GM12878 (cell line): ENCODE measurements around the gene CD55. TPM values are rescaled to one million over a fixed set of nuclear protein-coding genes. Genes with fewer than 3 reads are reported as not detected.
A peak's percentile ranks its signal among the peaks of the same experiment; 100 is the strongest.

ENCODE experiments used
- ATF3 ChIP-seq: IDR thresholded peaks from 2 replicates; pipeline ENCODE4 v1.6.1; 2011; ENCODE audit warnings: low read depth, mild to moderate bottlenecking, low read length, moderate library complexity, borderline replicate concordance; ENCODE audit errors: extremely low read depth
- BCL3 ChIP-seq: IDR thresholded peaks from 2 replicates; pipeline ENCODE4 v1.6.1; 2011; ENCODE audit warnings: borderline replicate concordance, low read depth, mild to moderate bottlenecking, moderate library complexity, low read length; ENCODE audit not compliant: insufficient read depth, poor library complexity, severe bottlenecking
- E4F1 ChIP-seq: fragments of 450-650 bp; IDR thresholded peaks from 2 replicates; pipeline ENCODE4 v1.6.1; 2018; ENCODE audit warnings: borderline replicate concordance, mild to moderate bottlenecking; ENCODE audit not compliant: partially characterized antibody
- IKZF1 ChIP-seq: fragments of 450-650 bp; conservative IDR thresholded peaks from 2 replicates; pipeline ENCODE4 v1.6.1; 2017; ENCODE audit warnings: antibody characterized with exemption, mild to moderate bottlenecking
- IKZF2 ChIP-seq, 2 experiments: fragments of 450-650 bp; IDR thresholded peaks; 2 replicates each; pipeline ENCODE4 v1.6.1; 2017; ENCODE audit warnings: mild to moderate bottlenecking in 2 of 2, moderate library complexity in 2 of 2
- MEF2B ChIP-seq: fragments of 450-650 bp; IDR thresholded peaks from 2 replicates; pipeline ENCODE4 v1.6.1; 2018; ENCODE audit warnings: mild to moderate bottlenecking, moderate library complexity; ENCODE audit not compliant: partially characterized antibody, poor library complexity, severe bottlenecking
- NFYB ChIP-seq: IDR thresholded peaks from 2 replicates; pipeline ENCODE4 v1.6.1; 2011; ENCODE audit warnings: low read depth, mild to moderate bottlenecking, low read length, improper control_type of control experiment, moderate library complexity; ENCODE audit not compliant: insufficient read depth
- NR2C2 ChIP-seq: IDR thresholded peaks from 2 replicates; pipeline ENCODE4 v1.6.1; 2011; ENCODE audit warnings: borderline replicate concordance, low read depth; ENCODE audit not compliant: control insufficient read depth, insufficient read length
- RB1 ChIP-seq: fragments of 450-650 bp; formaldehyde crosslinking; IDR thresholded peaks from 2 replicates; pipeline ENCODE4 v1.6.1; 2017; ENCODE audit warnings: mild to moderate bottlenecking, borderline replicate concordance
- TCF3 ChIP-seq: IDR thresholded peaks from 2 replicates; pipeline ENCODE4 v1.6.1; 2012; ENCODE audit warnings: low read depth, mild to moderate bottlenecking, low read length, borderline replicate concordance; ENCODE audit not compliant: insufficient read depth
- WRNIP1 ChIP-seq: IDR thresholded peaks from 2 replicates; pipeline ENCODE4 v1.6.1; 2011; ENCODE audit warnings: low read depth, low read length, improper control_type of control experiment, borderline replicate concordance
- ZNF687 ChIP-seq: fragments of 450-650 bp; IDR thresholded peaks from 2 replicates; pipeline ENCODE4 v1.6.1; 2017; ENCODE audit warnings: mild to moderate bottlenecking, moderate library complexity
- polyA plus RNA-seq, 11 experiments: library from polyadenylated mRNA; depleted of rRNA in 4 of 11; unstranded in 6 of 11; stranded (reverse) in 5 of 11; fragments of >200 nt; fragmentation: Nextera tagmentation in 4 of 11; fragmentation: Illumina TruSeq in 1 of 11; extraction: Ambion mirVana in 4 of 11; extraction: Trizol in 1 of 11; gene quantifications; 1 replicate in 1 of 11; 2 replicates in 10 of 11; pipeline versions ENCODE4 v1.2.1 to v1.2.3, GENCODE V29; 2011 to 2016; ENCODE audit warnings: inconsistent platforms in 2 of 11, missing spikeins in 2 of 11, low read depth in 1 of 11
- total RNA-seq, 4 experiments: library from RNA; depleted of rRNA in 3 of 4; stranded (reverse); fragments of >200 nt in 3 of 4; fragmentation: Illumina TruSeq in 1 of 4; extraction: Trizol in 1 of 4; gene quantifications; 2 replicates each; pipeline versions ENCODE4 v1.2.1 to v1.2.3, GENCODE V29; 2013 to 2021
- TF ChIP-seq, protein P1 (sequence below): fragments of 450-650 bp; IDR thresholded peaks from 2 replicates; pipeline ENCODE4 v1.6.1; 2016; ENCODE audit warnings: mild to moderate bottlenecking, moderate library complexity, borderline replicate concordance

CD55 gene
- total and polyA plus RNA-seq, 10 of the 15 experiments (the other 5 are each of a cell fraction or from before 2014, with no cell fraction given): 5.2 to 46.5 (median 15.1) TPM

GRCh38 chr1:207321079-207321789 lies at the start of gene CD55 (continued):
- TF ChIP-seq IKZF1 (peak; percentile 73), ATF3 (no peak), E4F1 (no peak), IKZF2 (IDR thresholded peaks at IDR 0.05) (peak; percentile 50 to 65; a peak in 2 of 4 replicates), TCF3 (peak; percentile 55; the same call in 1 of the 2 replicates), NFYB (peak; percentile 30; the same call in 1 of the 2 replicates), WRNIP1 (no peak), NR2C2 (no peak), ZNF687 (peak; percentile 79), BCL3 (peak; percentile 36), RB1 (no peak; the same call in 1 of the 2 replicates), MEF2B (peak; percentile 82)
- TF ChIP-seq, protein P1, sequence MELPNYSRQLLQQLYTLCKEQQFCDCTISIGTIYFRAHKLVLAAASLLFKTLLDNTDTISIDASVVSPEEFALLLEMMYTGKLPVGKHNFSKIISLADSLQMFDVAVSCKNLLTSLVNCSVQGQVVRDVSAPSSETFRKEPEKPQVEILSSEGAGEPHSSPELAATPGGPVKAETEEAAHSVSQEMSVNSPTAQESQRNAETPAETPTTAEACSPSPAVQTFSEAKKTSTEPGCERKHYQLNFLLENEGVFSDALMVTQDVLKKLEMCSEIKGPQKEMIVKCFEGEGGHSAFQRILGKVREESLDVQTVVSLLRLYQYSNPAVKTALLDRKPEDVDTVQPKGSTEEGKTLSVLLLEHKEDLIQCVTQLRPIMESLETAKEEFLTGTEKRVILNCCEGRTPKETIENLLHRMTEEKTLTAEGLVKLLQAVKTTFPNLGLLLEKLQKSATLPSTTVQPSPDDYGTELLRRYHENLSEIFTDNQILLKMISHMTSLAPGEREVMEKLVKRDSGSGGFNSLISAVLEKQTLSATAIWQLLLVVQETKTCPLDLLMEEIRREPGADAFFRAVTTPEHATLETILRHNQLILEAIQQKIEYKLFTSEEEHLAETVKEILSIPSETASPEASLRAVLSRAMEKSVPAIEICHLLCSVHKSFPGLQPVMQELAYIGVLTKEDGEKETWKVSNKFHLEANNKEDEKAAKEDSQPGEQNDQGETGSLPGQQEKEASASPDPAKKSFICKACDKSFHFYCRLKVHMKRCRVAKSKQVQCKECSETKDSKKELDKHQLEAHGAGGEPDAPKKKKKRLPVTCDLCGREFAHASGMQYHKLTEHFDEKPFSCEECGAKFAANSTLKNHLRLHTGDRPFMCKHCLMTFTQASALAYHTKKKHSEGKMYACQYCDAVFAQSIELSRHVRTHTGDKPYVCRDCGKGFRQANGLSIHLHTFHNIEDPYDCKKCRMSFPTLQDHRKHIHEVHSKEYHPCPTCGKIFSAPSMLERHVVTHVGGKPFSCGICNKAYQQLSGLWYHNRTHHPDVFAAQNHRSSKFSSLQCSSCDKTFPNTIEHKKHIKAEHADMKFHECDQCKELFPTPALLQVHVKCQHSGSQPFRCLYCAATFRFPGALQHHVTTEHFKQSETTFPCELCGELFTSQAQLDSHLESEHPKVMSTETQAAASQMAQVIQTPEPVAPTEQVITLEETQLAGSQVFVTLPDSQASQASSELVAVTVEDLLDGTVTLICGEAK: no peak
